ENCODE results near the gene CDKAL1. TPM values are rescaled to one million over a fixed set of nuclear protein-coding genes. Genes with fewer than 3 reads are reported as not detected.

CDKAL1 gene
- total RNA-seq, 1 donor from 2014 or later, result 9.6 TPM

GRCh38 chr6:21180800-21181337 lies 646.6 kb downstream of the CDKAL1 start:
- Mint-ChIP-seq H3K9me3 (ENCODE audit: low read depth) (no peaks in the 10 kb centered on the region), H3K27me3 (ENCODE audit: low read depth) (no peaks in the 10 kb centered on the region), H3K36me3 (ENCODE audit: low read depth) (peaks cover 3% of the 10 kb centered on the region), H3K4me3 (ENCODE audit: unreplicated experiment) (no peak overlapping the region), H3K4me1 (ENCODE audit: low read depth) (peaks cover 4% of the 10 kb centered on the region), H3K27ac (ENCODE audit: unreplicated experiment) (no peak overlapping the region)
- no peak for DNase-seq (ENCODE audit: low spot score)
- TF ChIP-seq, protein P1, sequence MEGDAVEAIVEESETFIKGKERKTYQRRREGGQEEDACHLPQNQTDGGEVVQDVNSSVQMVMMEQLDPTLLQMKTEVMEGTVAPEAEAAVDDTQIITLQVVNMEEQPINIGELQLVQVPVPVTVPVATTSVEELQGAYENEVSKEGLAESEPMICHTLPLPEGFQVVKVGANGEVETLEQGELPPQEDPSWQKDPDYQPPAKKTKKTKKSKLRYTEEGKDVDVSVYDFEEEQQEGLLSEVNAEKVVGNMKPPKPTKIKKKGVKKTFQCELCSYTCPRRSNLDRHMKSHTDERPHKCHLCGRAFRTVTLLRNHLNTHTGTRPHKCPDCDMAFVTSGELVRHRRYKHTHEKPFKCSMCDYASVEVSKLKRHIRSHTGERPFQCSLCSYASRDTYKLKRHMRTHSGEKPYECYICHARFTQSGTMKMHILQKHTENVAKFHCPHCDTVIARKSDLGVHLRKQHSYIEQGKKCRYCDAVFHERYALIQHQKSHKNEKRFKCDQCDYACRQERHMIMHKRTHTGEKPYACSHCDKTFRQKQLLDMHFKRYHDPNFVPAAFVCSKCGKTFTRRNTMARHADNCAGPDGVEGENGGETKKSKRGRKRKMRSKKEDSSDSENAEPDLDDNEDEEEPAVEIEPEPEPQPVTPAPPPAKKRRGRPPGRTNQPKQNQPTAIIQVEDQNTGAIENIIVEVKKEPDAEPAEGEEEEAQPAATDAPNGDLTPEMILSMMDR (IDR thresholded peaks at IDR 0.05), result no peak

DNA sequence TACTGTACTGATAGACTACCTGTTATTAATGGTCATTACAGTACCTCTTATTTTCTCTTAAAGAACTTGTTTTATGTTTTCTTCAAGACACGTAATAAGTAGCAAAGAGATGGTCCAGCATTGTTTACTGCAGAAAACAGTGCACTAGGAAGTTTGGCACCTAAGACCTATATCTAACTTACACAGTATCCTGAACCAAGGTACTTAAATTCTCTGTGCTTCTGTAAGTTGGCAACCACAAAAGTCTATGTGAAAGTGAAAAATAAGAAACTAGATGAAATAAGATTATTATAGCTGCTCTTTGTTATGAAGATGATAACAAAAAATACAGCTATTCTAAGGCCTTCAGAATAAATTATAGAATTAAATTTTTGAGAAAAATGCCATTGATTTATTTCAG lies 647.6 kb downstream of the CDKAL1 start:
- Mint-ChIP-seq H3K4me3 (ENCODE audit: unreplicated experiment) (no peak overlapping the region), H3K9me3 (ENCODE audit: low read depth) (no peaks in the 10 kb centered on the region), H3K27ac (ENCODE audit: unreplicated experiment) (no peak overlapping the region), H3K4me1 (ENCODE audit: low read depth) (peaks cover 13% of the 10 kb centered on the region), H3K36me3 (ENCODE audit: low read depth) (peaks cover 3% of the 10 kb centered on the region), H3K27me3 (ENCODE audit: low read depth) (no peaks in the 10 kb centered on the region)
- no peak for DNase-seq (ENCODE audit: low spot score)
- TF ChIP-seq, protein P1 (IDR thresholded peaks at IDR 0.05), result no peak

DNA sequence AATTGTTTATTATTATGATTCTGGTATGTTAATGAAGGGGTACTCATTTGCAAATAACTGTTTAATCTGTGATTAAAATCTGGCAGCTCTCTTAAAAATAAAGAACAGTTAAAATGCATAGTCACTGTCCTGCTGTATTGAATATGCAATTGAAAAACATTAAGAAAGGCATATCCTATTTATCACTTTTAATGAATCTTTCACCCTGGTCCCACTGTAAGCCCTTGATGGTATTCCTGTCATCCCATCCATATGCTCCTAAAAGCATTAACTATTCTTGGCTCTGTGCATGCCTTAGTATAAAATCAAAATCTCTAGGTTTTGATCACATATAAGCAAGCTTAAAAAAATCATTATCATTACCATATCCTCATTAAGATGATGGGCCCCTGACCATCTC lies 648.3 kb downstream of the CDKAL1 start:
- Mint-ChIP-seq H3K27me3 (ENCODE audit: low read depth) (no peaks in the 10 kb centered on the region), H3K36me3 (ENCODE audit: low read depth) (peaks cover 3% of the 10 kb centered on the region), H3K27ac (ENCODE audit: unreplicated experiment) (no peak overlapping the region), H3K9me3 (ENCODE audit: low read depth) (no peaks in the 10 kb centered on the region), H3K4me1 (ENCODE audit: low read depth) (peaks cover 20% of the 10 kb centered on the region), H3K4me3 (ENCODE audit: unreplicated experiment) (no peak overlapping the region)
- TF ChIP-seq, protein P1 (IDR thresholded peaks at IDR 0.05), result no peak
- DNase-seq (ENCODE audit: low spot score), result no peak

- no peak overlapping the region for H3K27ac Mint-ChIP-seq (ENCODE audit: unreplicated experiment)
- DNase-seq (ENCODE audit: low spot score), result no peak
- peaks cover 43% of the 10 kb centered on the region for H3K4me1 Mint-ChIP-seq (ENCODE audit: low read depth)
These were observed 651.7 kb downstream of the CDKAL1 start for GRCh38 chr6:21185861-21186478.

DNA sequence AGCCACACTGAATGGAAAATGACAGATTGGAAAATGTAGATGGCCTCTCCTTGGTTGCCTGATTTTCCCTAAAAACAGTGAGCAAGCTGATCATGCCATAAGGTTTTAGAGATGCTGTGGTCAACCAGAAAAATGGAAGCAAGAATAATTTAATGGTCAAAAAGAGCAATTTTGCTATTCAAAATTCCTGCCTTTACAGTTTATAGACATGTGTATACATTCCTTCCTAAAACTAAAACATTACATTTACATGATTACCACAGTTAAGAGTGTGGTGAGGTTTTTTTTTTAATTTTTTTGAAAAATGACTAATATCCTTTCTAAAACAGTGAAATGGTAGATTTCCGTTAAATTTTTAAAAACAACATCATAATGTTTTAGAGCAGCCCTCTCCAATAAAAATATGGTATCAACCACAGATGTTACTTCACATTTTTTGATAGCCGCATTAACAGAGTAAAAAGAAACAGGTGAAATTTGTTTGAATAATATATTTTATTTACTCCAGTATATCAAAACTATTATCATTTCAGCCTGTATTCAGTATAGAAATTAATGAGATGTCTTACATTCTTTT lies 652.3 kb downstream of the CDKAL1 start:
- no peaks in the 10 kb centered on the region for H3K9me3 Mint-ChIP-seq (ENCODE audit: low read depth)
- no peaks in the 10 kb centered on the region for H3K27me3 Mint-ChIP-seq (ENCODE audit: low read depth)
- H3K27ac Mint-ChIP-seq (ENCODE audit: unreplicated experiment), result no peak overlapping the region
- peaks cover 49% of the 10 kb centered on the region for H3K4me1 Mint-ChIP-seq (ENCODE audit: low read depth)
- no peaks in the 10 kb centered on the region for H3K36me3 Mint-ChIP-seq (ENCODE audit: low read depth)
- TF ChIP-seq, protein P1 (IDR thresholded peaks at IDR 0.05), result no peak
- DNase-seq (ENCODE audit: low spot score), result no peak
- no peak overlapping the region for H3K4me3 Mint-ChIP-seq (ENCODE audit: unreplicated experiment)

More at GRCh38 chr6:21185861-21186478, 651.7 kb downstream of the CDKAL1 start:
- no peak overlapping the region for H3K4me3 Mint-ChIP-seq (ENCODE audit: unreplicated experiment)
- H3K9me3 Mint-ChIP-seq (ENCODE audit: low read depth), result no peaks in the 10 kb centered on the region
- TF ChIP-seq, protein P1 (IDR thresholded peaks at IDR 0.05), result no peak
- H3K36me3 Mint-ChIP-seq (ENCODE audit: low read depth), result peaks cover 1% of the 10 kb centered on the region
- no peaks in the 10 kb centered on the region for H3K27me3 Mint-ChIP-seq (ENCODE audit: low read depth)
